ENCODE results near the gene TMEM272. TPM values are rescaled to one million over a fixed set of nuclear protein-coding genes. Genes with fewer than 3 reads are reported as not detected.

TMEM272 gene
- total and polyA plus RNA-seq, 2 of the 13 experiments (the other 11 are each of a cell fraction or from before 2014, with no cell fraction given) = 0.37 to 0.62 TPM

- 98% methylated on average over 7 of the region's 8 CpGs for WGBS (ENCODE audit: low lambda C conversion rate)
- H3K4me1 ChIP-seq (ENCODE audit: insufficient read depth, low read length) = peaks cover 43% of the 10 kb centered on the region
- H3K79me2 ChIP-seq (ENCODE audit: insufficient read depth, low read length) = no peaks in the 10 kb centered on the region
- no peak overlapping the region for H3K4me3 ChIP-seq (replicated peaks in 1 of 3; ENCODE audit: insufficient read depth in 1 of 3, low read depth in 2 of 3, low read length in 3 of 3)
- no peak for ATAC-seq
- H3K9ac ChIP-seq (ENCODE audit: insufficient read depth, low read depth, low read length) = no peak overlapping the region
- FAIRE-seq = no peak
- ChIA-PET POLR2A (no interaction called here), CTCF (ENCODE audit: low intra/inter-chr PET ratio, low total read pairs) (no interaction called here)
- TF ChIP-seq STAG1 (CRISPR knock-in tag; IDR thresholded peaks at IDR 0.05) (peak; percentile 20), CTCF (CRISPR knock-in tag; IDR thresholded peaks at IDR 0.05) (0 out of 2 replicates have a peak, but pooled peaks have one; percentile 22), SMC3 (IDR thresholded peaks at IDR 0.05; ENCODE audit: low read length) (no peak), MED1 (CRISPR knock-in tag; IDR thresholded peaks at IDR 0.05) (no peak), TAF15 (IDR thresholded peaks at IDR 0.05; ENCODE audit: low read depth, low read length, poor library complexity, severe bottlenecking) (no peak), RAD51 (IDR thresholded peaks at IDR 0.05; ENCODE audit: borderline replicate concordance) (no peak)
- no peak overlapping the region for H2AFZ ChIP-seq (ENCODE audit: low read length)
- no peaks in the 10 kb centered on the region for H3K9me3 ChIP-seq (ENCODE audit: low read length)
- intact Hi-C loops (cut with micrococcal nuclease; ENCODE audit: unreplicated experiment) (no loop called here), in situ Hi-C loops (cut with HindIII; ENCODE audit: extremely low pct_ligation_motif_present, low pct_unique_long_range_greater_than_20kb) (no loop called here)
- H3K36me3 ChIP-seq (replicated peaks in 1 of 2; ENCODE audit: control insufficient read depth in 1 of 2, insufficient read depth in 2 of 2, low read length in 2 of 2) = peaks cover 3 to 23% of the 10 kb centered on the region in 2 experiments; a peak in 3 of 5 replicates
- no peak overlapping the region for H3K4me2 ChIP-seq (ENCODE audit: low read depth, low read length)
- no peaks in the 10 kb centered on the region for H3K27me3 ChIP-seq (ENCODE audit: control insufficient read depth in 1 of 2, insufficient read depth in 2 of 2, low read length in 2 of 2)
- no peak overlapping the region for H3K27ac ChIP-seq (ENCODE audit: extremely low read length, insufficient read depth, low read length)
- H4K20me1 ChIP-seq (ENCODE audit: insufficient read depth, low read length) = no peaks in the 10 kb centered on the region
- no peak for DNase-seq (ENCODE audit: low spot score)
- BruUV-seq (replicated peaks) = no TSS peak
Measured at GRCh38 chr13:51767100-51767499, 77.9 kb downstream of the TMEM272 start.

- Histone ChIP-seq H3K4me2 (ENCODE audit: low read depth, low read length) (peak overlapping the region; percentile 70), H3K4me1 (ENCODE audit: insufficient read depth, low read length) (peaks cover 33% of the 10 kb centered on the region), H3K9me3 (ENCODE audit: low read length) (no peaks in the 10 kb centered on the region), H3K27me3 (ENCODE audit: control insufficient read depth in 1 of 2, insufficient read depth in 2 of 2, low read length in 2 of 2) (no peaks in the 10 kb centered on the region), H3K27ac (ENCODE audit: extremely low read length, insufficient read depth, low read length) (peak overlapping the region; percentile 63), H3K4me3 (replicated peaks in 1 of 3; ENCODE audit: insufficient read depth in 1 of 3, low read depth in 2 of 3, low read length in 3 of 3) (peak overlapping the region in 1 of 3 experiments; percentile 26; a peak in 1 of 6 replicates), H4K20me1 (ENCODE audit: insufficient read depth, low read length) (no peaks in the 10 kb centered on the region), H3K36me3 (replicated peaks in 1 of 2; ENCODE audit: control insufficient read depth in 1 of 2, insufficient read depth in 2 of 2, low read length in 2 of 2) (peaks cover 6 to 40% of the 10 kb centered on the region in 2 experiments; a peak in 4 of 5 replicates), H2AFZ (ENCODE audit: low read length) (no peak overlapping the region), H3K9ac (ENCODE audit: insufficient read depth, low read depth, low read length) (peak overlapping the region; percentile 49; the same call in 1 of the 2 replicates), H3K79me2 (ENCODE audit: insufficient read depth, low read length) (no peaks in the 10 kb centered on the region)
- 94% methylated on average over 3 of the region's 4 CpGs for WGBS (ENCODE audit: low lambda C conversion rate)
- POLR2A ChIA-PET = interaction anchor here (1.3 to 1.7 kb wide), 3 partner anchors 33 to 314 kb away, joined by 3 to 34 read pairs (median 5); partner anchors contain the start of gene INTS6
- intact Hi-C loops (cut with micrococcal nuclease; ENCODE audit: unreplicated experiment) (loop anchor here (2.0 kb wide), 1 partner anchor 14 kb away; no protein-coding TSS in a partner anchor), in situ Hi-C loops (cut with HindIII; ENCODE audit: extremely low pct_ligation_motif_present, low pct_unique_long_range_greater_than_20kb) (no loop called here)
- no peak for ATAC-seq
- DNase-seq (ENCODE audit: low spot score) = no peak
- BruUV-seq (replicated peaks) = no TSS peak
- FAIRE-seq = peak; percentile 12
- CTCF ChIA-PET (ENCODE audit: low intra/inter-chr PET ratio, low total read pairs) = no interaction called here
- TF ChIP-seq REST (IDR thresholded peaks at IDR 0.05; ENCODE audit: borderline replicate concordance in 1 of 2, low read depth in 1 of 2, low read length in 2 of 2) = no peak
- TF ChIP-seq GATA4 (IDR thresholded peaks at IDR 0.05; ENCODE audit: borderline replicate concordance, low read depth) = no peak
- no peak for TF ChIP-seq SSRP1 (CRISPR knock-in tag; IDR thresholded peaks at IDR 0.05)
- TF ChIP-seq RARG (CRISPR knock-in tag; IDR thresholded peaks at IDR 0.05; ENCODE audit: low read depth) = no peak
- no peak for TF ChIP-seq MYNN (CRISPR knock-in tag; IDR thresholded peaks at IDR 0.05; ENCODE audit: low read depth)
- TF ChIP-seq EZH2 (conservative IDR thresholded peaks at IDR 0.05; ENCODE audit: low read depth, low read length) = no peak
- no peak for TF ChIP-seq ZFAT (CRISPR knock-in tag; conservative IDR thresholded peaks at IDR 0.05)
- no peak for TF ChIP-seq SMAD3 (CRISPR knock-in tag; IDR thresholded peaks at IDR 0.05)
- no peak for TF ChIP-seq THYN1 (CRISPR knock-in tag; IDR thresholded peaks at IDR 0.05; ENCODE audit: borderline replicate concordance, low read depth)
Measured at GRCh38 chr13:51765142-51765515, 79.8 kb downstream of the TMEM272 start.

All from HepG2 (cell line).